ENCODE measurements around the gene PAN3.

DNA sequence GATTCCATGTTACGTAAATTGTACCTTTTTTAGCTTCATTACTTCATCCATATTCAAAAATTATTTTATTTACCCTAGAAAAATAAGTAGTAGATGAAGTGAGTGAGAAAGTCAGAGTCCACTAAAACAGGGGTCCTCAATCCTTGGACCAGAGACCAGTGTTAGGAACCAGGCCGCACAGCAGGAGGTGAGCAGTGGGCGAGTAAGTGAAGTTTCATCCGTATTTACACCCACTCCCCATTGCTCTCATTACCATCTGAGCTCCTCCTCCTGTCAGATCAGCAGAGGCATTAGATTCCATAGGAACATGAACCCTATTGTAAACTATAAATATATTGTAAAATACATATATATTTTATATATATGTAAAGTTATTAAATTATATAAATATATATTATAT lies 119.0 kb downstream of the PAN3 start:
- TF ChIP-seq POLR2A (IDR thresholded peaks at IDR 0.05; ENCODE audit: extremely low read depth, insufficient read length), result no peak
- TF ChIP-seq, protein P1, sequence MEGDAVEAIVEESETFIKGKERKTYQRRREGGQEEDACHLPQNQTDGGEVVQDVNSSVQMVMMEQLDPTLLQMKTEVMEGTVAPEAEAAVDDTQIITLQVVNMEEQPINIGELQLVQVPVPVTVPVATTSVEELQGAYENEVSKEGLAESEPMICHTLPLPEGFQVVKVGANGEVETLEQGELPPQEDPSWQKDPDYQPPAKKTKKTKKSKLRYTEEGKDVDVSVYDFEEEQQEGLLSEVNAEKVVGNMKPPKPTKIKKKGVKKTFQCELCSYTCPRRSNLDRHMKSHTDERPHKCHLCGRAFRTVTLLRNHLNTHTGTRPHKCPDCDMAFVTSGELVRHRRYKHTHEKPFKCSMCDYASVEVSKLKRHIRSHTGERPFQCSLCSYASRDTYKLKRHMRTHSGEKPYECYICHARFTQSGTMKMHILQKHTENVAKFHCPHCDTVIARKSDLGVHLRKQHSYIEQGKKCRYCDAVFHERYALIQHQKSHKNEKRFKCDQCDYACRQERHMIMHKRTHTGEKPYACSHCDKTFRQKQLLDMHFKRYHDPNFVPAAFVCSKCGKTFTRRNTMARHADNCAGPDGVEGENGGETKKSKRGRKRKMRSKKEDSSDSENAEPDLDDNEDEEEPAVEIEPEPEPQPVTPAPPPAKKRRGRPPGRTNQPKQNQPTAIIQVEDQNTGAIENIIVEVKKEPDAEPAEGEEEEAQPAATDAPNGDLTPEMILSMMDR (IDR thresholded peaks at IDR 0.05; ENCODE audit: low read depth, low read length), result no peak
